ENCODE measurements around the gene TM9SF1.
A peak's percentile ranks its signal among the peaks of the same experiment; 100 is the strongest.

The TM9SF1 gene

DNA sequence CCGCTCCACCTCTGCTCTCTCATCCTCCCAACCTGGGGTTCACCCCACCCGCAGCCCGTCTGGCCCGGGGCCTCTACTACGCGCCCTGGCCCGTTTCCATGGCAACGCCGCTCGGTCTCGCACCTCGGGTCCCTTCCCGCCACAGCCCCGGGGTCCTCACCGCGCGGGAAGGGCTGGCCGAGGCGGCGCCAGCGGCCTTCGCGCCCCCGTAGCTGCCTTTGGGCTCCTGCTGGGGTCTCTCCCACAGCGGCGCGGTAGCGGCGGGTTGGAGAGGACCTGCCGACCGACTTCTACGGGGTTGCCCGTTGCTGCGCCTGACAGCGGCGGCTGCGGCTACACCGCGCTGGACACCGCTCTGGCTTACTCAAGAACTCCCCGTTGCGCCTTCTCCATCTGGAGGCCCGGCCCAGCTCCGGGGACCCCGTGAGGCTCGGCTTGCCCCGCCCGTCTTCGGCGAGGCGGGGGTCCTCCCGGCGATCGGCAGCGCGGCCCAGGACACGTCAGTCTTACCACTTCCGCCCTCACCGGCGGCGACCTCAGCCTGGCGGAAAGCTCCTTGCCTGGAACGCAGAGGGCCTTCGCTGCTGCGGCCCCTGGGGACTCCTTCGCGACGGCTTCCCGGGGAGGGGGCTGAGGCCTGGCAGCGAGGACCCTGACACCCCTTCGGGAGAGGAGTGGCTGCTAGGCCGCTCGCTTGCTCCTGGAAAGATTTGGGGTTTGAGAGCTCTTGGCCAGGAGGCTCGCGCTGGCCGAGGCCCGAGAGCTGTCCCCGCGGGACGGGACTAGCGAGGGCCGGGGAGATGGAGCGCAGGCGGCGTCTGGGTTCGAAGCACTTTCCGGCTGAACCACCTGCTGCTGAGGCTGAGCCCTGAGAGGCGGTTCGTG is at the start of gene TM9SF1:
Gene TM9SF1, minus strand, starts transcription at position 256 of the 885 bp plus-strand sequence. CDS start 422 bp downstream, outside the sequence.
- peak; percentile 89 for DNase-seq

- no peak for DNase-seq
These were observed 48.1 kb upstream of the TM9SF1 start for GRCh38 chr14:24243336-24243836.

DNA sequence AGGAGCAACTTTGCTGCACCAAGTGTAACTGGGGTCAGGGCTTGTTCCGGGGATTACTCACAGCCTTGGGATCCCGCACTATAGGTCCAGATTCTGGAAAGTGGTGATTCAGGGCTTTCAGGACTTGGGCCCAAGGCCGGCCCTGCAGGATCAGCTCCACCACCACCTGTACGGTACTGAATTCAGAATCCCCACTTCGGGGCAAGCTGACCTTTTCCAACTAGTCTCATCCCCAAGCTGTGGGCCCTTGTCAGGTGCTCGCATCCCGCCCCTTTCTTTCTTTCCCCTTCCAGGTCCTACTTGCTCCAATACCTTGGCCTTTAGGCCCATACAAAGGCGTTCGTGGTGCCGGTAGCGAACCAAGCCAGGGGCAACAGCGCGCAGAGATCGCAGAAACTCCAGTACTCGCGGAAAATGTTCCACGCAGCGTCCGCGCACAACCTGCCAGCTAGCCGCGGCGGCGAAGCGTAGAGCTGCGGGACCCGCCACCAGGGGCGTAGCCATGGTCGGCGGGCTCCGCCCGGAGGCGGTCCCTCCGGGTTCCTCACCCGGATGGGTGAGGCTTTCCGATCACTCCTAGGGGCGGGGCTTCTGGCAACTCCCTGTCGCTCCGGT is 46.7 kb upstream of the TM9SF1 start:
- DNase-seq: peak; percentile 92

DNA sequence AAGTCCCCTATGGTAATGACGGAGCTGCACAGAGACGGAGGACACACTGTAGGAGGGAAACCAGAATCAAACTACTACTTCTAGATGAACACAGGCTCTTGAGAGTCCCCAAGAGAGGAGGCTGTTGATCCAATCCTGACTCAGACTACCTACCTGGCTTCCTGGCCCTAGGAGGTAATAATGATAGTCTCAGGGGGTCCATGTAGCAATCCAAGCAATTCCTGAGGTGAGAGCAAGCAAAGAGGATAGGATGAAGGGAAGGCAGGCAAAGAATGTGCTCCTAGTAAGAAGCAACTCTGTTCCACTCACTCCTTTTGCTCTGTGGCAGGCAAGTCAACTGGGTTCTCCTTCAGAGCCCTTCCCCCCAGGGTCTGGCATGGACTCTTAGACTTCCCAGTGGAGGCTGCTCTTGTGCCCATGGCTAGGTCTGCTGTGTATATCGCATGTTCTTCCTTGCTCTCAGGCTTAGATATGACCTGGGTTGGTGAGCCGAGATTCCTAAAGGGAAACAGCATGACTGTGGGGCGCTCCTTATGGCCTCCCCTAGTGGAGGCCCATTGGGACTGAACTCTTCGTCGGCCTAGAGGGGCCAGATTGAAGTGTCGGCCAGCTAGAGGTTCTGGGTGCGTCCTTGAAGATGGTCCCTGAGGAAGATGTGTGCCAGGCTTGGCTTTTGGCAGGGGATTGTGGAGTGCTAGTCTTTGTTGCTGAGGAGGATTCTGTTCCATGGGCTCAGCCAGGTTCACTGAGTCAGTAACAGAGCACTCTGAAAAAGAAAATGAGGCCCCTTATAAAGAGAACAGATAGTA is 45.1 kb upstream of the TM9SF1 start:
- DNase-seq: no peak

GRCh38 chr14:24238527-24239037 is 43.3 kb upstream of the TM9SF1 start:
- DNase-seq: no peak

GRCh38 chr14:24238123-24238522 is 42.9 kb upstream of the TM9SF1 start:
- DNase-seq: peak; percentile 40

- DNase-seq: no peak
These were observed 42.3 kb upstream of the TM9SF1 start for GRCh38 chr14:24237463-24237955.

DNA sequence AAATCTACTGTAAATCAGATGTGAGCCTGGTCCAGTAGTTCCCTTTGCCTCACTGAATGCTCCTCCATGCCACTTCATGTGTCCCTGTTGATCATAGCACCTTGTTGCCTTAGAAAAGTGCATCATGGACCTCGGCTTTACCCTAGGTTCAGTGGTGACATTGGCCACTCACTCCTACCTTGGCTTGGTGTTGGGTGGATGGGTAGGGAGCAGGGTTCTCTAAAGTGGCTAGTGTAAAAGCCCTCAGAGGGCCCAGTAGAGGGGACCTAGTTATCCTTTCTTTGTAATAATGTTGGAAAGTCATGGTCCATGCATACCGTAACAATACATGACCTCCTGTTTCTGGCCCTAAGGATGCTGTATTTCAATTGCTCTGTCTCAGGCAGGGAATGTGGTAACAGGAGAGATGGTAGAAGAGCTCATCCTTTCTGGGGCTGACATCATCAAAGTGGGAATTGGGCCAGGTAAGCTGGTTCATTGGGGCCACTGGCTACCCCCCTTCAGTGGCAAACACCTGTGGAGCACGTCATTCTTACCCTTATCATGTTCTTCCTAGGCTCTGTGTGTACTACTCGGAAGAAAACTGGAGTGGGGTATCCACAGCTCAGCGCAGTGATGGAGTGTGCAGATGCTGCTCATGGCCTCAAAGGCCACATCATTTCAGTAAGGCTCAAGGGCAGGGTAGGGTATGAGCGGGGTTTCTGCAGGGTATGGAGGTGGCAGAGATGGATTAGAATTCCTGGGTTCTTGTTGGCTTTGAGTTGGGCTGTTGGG is 41.6 kb upstream of the TM9SF1 start:
- no peak for DNase-seq

- no peak for DNase-seq
These were observed 40.8 kb upstream of the TM9SF1 start for GRCh38 chr14:24235804-24236688.

- no peak for DNase-seq
These were observed 39.1 kb upstream of the TM9SF1 start for GRCh38 chr14:24234095-24235005.

GRCh38 chr14:24233538-24233866 is 38.3 kb upstream of the TM9SF1 start:
- DNase-seq: no peak

DNA sequence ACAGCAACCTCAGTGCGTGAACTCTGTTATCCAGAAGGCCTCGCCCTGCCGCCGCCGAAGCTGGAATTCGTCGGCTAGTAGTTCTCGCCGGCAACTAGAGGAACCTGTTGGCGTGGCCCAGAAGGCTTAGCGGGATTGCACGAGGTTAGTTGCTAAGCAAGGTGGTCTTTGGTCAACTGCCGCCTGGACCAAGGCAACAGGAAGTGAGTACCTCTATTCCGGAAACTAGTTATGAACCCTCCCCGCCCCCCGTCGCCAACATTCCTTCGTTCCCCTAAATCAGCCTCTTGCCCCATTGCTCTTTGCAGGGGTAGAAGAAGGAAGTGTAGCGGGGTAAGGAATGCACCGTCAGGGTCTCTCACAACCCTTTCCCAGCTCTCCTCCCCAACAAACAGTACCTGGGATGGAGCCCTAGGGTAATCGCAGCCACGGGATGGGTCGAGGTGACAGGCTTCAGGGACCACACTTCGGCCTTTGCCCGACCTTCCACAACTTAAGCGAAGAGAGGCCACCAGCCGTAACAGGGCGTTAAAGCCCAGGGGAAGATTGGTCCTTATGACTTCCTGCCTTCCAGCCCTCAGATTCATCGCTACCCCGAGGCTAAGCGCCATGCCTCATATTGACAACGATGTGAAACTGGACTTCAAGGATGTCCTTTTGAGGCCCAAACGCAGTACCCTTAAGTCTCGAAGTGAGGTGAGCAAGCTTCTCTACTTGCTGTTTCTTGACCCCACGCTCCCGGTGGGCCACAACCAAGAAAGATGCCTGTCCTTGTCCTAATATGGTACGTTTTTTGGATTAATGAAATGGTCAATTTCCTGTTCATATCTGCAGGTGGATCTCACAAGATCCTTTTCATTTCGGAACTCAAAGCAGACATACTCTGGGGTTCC is 37.6 kb upstream of the TM9SF1 start, which contains the start of gene GMPR2:
Gene GMPR2, plus strand, starts transcription at position 285 of the 893 bp plus-strand sequence. Its CDS starts 325 bp downstream, at position 610.
- DNase-seq: no peak

DNA sequence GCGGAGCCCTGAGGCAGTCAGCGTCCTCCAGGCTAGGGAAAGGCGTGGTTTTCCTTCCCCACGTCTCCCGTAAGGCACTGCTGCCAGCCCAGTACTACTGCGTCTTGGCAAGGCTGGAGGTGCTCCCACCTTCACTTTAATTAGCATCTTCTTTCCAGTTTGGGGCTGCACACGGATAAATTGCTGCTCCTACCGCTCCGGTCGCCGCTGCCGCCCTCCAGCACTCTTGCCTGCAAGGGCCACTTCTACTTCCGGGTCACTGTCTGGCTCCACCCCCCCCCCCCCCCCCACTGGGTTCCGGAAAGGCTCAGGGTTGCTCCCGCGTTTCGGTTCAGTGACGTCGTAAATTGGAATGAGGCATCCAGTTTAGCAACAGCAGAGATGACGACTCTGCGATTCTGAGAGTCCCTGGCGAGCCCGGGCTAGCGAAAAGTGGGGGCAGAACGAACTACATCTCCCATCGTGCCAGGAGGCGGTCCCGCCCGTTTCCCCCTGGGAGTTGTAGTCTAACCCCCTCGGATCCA is 36.9 kb upstream of the TM9SF1 start, which contains the start of gene NEDD8:
Gene NEDD8, minus strand, starts transcription at position 247 of the 524 bp plus-strand sequence. Its CDS starts 100 bp downstream, at position 147.
- peak; percentile 84 for DNase-seq

DNA sequence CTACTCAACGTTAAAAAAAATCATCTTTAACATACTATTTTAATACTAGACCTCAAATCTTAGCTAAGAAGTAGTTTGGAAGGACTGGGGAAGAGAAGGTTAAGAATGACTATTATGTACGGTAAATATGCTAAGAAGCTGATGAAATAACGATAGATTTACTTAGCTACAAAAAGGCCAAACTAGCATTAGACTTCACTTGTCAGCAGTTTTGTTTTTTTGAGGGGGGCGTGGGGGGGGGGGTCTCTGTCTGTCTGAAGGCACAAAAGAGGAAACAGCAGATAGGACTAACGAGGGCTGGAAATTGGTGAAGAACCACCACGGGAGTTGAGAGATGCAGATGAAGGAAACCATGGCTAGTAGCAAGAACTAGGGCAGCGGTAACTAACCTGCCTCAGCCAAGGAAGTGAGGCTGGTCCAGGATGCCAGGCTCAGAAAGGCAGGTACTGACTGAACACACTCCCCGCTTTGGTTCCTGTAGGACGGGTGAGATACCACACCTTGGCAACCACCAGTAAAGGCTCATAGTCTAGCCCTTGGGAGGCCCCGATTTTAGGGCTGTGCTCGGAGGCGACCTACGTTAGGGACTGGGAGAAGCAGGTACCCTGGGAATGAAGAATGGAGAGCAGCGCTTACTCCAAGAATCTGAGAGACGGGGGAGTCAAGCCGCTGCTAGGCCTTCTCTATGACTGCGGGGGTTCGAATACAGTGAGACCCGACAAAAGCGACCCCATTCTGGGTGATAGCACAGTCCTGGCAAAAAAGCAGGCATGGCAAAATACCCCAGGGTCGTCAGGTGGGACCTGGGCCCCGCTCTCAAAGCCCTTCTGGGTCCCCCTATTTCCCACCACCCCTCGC is 36.3 kb upstream of the TM9SF1 start:
- no peak for DNase-seq

DNA sequence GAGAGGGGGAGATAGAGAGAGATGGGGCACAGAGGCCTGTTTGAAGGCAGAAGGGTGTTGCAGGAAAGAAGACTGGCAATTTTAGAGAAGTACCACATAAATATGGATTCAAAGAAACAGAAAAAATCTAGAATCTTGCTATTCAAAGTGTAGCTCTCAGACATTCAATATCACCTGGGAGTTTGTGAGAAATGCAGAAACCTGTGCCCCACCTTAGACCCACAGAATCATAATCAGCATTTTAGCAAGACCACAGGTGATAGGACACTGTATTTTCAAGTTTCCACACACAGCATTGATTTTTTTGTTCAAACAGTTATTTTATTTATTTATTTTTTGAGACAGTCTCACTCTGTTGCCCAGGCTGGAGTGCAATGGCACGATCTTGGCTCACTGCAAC is 33.7 kb upstream of the TM9SF1 start:
- DNase-seq: no peak

GRCh38 chr14:24226473-24226872 is 31.2 kb upstream of the TM9SF1 start:
- no peak for DNase-seq

DNA sequence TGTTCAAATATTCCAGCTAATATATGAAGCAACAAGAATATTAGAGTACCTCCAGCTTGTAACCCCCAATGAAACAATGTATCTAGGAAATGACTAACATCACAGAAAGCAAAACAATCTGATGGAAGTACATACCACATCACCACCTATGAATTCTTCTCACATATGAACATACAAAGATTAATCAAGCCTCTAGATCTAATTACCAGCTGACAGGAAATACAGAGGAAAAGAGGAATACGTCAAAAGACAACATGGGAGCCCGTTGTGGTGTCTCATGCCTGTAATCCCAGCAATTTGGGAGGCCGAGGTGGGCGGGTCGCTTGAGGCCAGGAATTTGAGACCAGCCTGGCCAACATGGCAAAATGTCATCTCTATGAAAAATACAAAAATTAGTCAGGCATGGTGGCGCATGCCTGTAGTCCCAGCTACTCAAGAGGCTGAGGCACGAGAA is 29.4 kb upstream of the TM9SF1 start:
- no peak for DNase-seq

Measured in activated CD8-positive, alpha-beta memory T cell treated with anti-CD3 and anti-CD28 coated beads, Interleukin-2, amount 50 U/mL, for 4 hours (primary cell).